GM21526 (cell line): Measurements from ENCODE around the gene MRGPRX2.

Experiments used
- ATAC-seq: cut with Tn5 transposase; IDR thresholded peaks from one replicate; pipeline ENCODE4 v1.9.1; 2021; ENCODE audit warnings: moderate library complexity; ENCODE audit not compliant: unreplicated experiment, low FRiP score

Gene MRGPRX2

GRCh38 chr11:19013181-19013857, 47.2 kb downstream of the MRGPRX2 start:
- no peak for ATAC-seq

GRCh38 chr11:19012636-19013035, 47.9 kb downstream of the MRGPRX2 start:
- ATAC-seq, result no peak
